Medulla oblongata (tissue), 1 donor: ENCODE data around the gene SUMF1.
A peak's percentile ranks its signal among the peaks of the same experiment; 100 is the strongest.

Experiments
- DNase-seq: peaks from one replicate; pipeline ENCODE4 v3.0.0-alpha.2; 2015; ENCODE audit errors: extremely low spot score

Gene SUMF1

DNA sequence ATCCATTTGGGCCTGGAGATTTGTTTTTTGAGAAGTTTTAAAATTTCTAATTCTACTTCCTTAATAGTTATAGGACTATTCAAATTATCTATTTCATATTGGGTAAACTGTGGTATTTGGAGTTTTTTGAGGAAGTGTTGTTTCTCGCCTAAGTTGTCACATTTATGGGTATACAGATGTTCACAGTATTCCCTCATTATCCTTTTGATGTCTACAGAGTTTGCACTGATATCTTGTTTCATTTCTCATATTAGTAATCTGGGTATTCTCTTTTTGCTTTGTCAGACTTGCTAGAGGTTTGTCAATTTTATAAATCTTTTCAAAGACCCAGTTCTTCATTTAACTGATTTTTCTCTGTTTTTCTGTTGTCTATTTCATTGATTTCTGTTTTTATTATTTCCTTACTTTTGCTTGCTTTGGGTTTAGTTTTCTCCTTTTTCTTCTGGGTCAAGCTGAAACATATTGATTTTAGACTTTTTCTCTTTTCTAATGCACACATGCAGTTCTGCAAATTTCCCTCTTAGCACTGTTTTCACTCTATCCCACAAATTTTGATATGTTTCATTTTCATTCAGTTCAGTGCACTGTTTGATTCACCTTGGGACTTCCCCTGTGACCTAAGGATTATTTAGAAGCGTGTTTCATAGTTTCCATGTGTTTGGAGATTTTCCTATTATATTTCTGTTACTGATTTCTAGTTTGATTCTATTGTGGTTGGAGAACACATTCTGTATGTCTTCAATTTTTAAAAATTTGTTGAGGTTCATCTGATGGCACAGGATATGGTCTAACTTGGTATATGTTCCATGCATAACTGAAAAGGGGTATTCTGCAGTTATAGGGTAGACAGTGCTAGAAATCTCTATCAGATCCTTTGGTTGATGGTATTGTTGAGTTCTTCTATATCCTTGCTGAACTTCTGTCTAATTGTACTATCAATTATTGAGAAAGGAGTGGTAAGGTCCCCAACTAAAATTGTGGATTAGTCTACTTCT lies 79.6 kb downstream of the SUMF1 start:
- no peak for DNase-seq

DNA sequence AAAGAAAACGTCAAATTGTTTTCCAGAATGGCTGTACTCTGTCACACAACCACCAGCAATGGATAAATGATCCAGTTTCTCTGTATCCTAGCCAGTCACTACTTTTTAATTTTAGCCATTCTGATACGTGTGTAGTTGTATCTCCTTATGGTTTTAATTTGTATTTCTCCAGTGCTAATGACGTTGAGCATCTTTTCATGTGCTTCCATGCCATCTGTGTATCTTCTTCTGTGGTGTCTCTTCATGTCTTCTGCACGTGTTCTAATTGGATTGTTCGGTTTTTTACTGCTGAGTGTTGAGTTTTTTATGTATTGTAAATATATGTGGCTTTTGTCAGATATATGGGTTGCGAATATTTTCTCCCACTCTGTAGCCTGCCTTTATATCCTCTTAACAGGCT lies 81.9 kb downstream of the SUMF1 start:
- no peak for DNase-seq

DNA sequence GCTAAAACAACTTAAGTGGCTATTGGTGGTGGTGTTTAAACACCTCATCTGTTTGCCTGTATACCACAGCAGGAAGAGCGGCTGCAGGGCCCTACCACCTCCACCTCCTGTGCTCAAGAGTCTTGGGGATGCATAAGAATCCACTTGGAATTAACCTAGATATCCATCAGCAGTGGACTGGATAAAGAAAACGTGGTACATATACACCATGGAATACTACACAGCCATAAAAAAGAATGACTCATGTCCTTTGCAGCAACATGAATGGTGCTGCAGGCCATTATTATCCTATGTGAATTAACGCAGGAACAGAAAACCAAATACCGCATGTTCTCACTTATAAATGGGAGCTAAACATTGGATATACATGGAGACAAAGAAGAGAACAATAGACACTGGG lies 87.1 kb downstream of the SUMF1 start:
- no peak for DNase-seq

DNA sequence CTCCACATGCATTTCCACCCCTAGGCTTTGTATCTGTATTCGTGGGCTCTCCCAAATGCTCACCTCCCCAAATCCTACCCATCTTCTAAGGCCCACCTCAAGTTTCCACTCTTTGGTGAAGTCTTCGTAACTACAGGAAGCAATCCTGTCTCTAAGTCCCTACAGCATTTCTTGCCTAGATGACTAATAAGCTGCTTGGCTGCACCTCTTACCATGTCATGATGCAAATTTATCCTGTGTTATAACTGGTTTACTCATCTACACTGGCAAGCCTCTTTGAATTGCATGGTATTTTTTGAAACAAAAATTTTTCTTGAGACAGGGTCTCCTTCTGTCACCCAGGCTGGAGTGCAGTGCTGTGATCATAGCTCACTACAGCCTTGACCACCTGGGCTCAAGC lies 90.6 kb downstream of the SUMF1 start:
- DNase-seq = no peak

GRCh38 chr3:4375911-4376310 lies 91.2 kb downstream of the SUMF1 start:
- no peak for DNase-seq

GRCh38 chr3:4373669-4374068 lies 93.4 kb downstream of the SUMF1 start:
- no peak for DNase-seq

DNA sequence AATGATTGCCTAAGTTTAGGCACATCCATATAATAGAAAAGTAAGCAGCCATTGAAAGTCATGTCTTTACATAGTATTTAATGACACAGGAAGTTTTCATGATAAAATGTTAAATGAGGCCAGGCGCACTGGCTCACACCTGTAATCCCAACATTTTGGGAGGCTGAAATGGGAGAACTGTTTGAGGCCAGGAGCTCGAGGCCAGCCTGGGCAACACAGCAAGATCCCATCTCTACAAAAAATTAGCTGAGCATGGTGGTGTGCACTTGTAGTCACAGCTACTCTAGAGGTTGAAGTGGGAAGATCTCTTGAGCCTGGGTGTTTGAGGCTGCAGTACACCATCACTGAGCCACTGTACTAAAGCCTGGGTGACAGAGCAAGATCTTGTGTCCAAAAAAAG lies 104.5 kb downstream of the SUMF1 start:
- DNase-seq = no peak

DNA sequence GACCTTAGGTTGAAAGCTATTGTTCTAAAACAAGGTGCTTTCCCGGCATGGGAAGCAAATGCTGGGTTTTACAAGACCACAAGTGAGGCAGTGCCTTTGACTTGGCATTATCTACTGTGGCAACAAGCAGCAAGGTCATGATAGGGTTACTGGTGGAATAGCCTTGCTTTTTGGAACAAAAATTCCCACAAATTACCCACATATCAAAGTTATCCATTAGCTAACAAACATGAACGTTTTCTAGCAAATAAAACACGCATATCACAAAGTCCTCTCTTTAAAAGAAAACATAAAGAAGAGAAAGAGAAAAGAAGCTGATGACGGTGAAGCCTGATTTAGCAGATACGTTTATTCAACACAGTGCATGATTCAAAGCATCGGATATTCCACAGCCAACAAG lies 106.3 kb downstream of the SUMF1 start:
- no peak for DNase-seq

DNA sequence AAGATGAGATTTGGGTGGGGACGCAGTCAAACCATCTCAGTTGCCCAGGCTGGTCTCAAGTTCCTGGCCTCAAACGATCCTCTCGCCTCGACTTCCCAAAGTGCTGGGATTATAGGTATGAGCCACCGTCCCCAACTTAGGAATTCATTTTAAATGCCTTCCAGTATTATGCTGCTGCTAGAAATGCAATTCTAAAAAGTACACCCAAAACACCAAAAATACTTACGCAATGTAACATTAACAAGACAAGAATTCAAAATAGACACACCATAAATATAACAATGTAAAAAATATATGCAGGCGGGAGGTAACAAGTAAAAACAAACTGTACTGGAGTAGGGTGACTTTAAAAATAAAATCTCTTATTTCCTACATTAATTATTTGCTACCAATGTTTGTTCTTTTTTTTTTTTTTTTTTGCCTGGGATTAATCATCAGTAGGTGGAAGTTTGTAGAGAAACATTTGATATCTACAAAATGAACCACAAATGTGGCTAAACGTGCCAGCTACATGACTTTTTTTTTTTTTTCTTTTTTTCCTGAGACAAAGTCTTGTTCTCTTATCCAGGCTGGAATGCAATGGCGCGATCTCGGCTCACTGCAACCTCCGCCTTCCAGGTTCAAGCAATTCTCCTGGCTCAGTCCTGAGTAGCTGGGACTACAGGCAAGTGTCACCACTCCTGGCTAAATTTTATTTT lies 107.1 kb downstream of the SUMF1 start:
- no peak for DNase-seq

GRCh38 chr3:4358273-4358672 lies 108.8 kb downstream of the SUMF1 start:
- no peak for DNase-seq

GRCh38 chr3:4356546-4357410 lies 110.3 kb downstream of the SUMF1 start:
- DNase-seq = no peak

DNA sequence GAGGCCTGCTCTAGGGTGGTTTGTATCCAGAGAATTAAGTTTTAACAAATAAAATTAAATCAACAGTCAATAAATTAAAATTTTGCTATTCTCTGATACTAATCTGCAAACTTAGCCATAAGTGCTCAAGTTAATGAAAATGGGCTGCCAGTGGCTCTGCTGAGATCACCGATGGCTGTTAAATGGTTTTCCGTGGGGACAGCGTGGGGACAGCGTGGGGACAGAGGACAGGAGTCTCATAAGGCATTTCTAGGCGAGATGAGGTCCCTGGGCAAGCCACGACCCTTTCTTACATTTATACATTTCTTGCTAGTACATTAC lies 110.9 kb downstream of the SUMF1 start:
- DNase-seq = no peak

DNA sequence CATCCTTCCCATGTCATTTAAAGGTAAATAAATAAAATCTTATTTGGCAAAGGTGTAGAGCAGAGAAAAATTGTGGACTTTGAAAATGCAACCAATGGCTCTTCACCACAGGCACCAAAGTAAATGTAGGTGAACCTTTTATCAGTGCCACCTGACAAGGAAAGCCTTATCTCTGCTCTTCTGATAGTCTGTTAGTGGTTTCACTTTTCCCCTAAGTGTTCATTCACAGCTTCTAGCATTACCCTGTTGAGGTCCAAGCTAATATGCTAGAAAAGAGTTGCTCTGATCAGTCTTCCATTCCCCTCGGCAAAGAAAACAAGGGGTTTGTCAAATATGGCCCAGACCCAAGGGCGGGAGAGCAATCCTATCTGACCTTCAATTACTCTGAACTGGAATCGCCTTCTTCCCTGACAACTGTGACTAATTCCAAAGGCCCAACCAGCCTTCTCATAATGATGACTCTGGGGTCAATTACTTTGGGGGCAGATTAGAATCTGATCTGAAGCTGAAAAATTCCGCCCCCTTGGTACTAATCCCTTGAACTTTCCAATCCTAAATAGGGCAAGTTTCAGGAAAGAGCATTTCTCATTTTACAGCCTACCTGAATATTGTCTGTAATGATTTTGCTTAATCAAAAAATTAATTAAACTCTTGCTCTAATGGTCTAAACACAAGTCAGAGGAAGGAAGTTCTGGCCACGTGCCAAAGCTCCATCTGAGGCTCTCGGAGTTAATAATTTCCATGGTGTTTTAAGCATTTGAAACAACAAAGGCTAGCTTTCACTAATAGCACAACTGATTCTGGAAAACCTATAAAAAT lies 111.5 kb downstream of the SUMF1 start:
- no peak for DNase-seq

GRCh38 chr3:4351872-4352271 lies 115.2 kb downstream of the SUMF1 start:
- no peak for DNase-seq

GRCh38 chr3:4351164-4351855 lies 115.8 kb downstream of the SUMF1 start:
- DNase-seq = no peak

GRCh38 chr3:4350789-4351163 lies 116.3 kb downstream of the SUMF1 start:
- DNase-seq = peak; percentile 91

DNA sequence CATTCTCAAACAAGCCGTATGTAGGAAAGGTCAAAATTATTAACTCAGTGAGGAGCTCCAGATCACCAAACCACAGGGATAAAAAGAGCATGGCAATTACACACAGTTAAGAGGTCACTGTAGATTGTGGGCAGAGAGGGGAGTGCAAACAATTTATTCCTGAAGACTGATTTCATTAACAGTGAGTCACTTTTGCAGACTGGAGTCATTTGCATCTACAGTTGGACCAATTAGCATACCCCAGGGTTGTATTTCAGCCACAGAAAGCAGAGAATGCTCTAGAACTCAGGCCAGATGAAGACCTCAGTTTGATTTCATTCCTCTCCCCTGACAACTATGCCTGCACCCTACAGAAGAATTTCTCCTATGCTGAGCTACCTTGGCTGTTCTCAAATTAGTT lies 123.8 kb downstream of the SUMF1 start:
- DNase-seq = no peak

DNA sequence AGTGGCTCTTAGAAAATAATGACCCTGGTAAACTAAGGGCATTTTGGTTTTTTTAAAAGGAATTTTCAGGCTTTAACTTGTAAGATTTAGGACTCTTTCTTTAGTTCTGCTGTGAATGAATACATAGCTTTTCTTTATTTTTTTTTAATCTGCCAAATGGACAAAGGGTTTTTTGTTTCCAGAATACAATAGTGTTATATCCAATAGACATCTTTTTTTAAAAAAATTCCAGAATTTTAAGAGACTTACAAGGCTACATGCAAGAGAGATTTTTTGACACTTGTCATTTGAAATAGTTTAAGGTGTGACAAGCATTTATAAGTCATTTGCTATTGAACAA lies 125.8 kb downstream of the SUMF1 start:
- DNase-seq = no peak

GRCh38 chr3:4340411-4341335 lies 126.4 kb downstream of the SUMF1 start:
- DNase-seq = peak; percentile 51

- DNase-seq = no peak
Measured at GRCh38 chr3:4340077-4340410, 127.0 kb downstream of the SUMF1 start.
